GM08714 (cell line): Measurements from ENCODE around the gene PDCD5.

Source experiments
- H3K4me3 ChIP-seq: fragments of 200-500 bp; sonication (Bioruptor generic); 2 replicates; pipeline ENCODE4 v1.5.1; 2014; ENCODE audit warnings: mild to moderate bottlenecking, low read length, inconsistent platforms
- ZNF274 ChIP-seq: IDR thresholded peaks from 2 replicates; pipeline ENCODE4 v1.6.1; 2012; ENCODE audit warnings: mild to moderate bottlenecking, low read depth, low read length

The PDCD5 gene

GRCh38 chr19:32599736-32600157 is 18.8 kb downstream of the PDCD5 start:
- no peak for TF ChIP-seq ZNF274
- H3K4me3 ChIP-seq, result no peak overlapping the region

- TF ChIP-seq ZNF274, result no peak
- no peak overlapping the region for H3K4me3 ChIP-seq
Observed at GRCh38 chr19:32603961-32604360, 23.0 kb downstream of the PDCD5 start.

- no peak overlapping the region for H3K4me3 ChIP-seq
- no peak for TF ChIP-seq ZNF274
Observed at GRCh38 chr19:32605544-32605943, 24.6 kb downstream of the PDCD5 start.

- no peak for TF ChIP-seq ZNF274
- H3K4me3 ChIP-seq, result no peak overlapping the region
Observed at GRCh38 chr19:32606289-32606688, 25.3 kb downstream of the PDCD5 start.

GRCh38 chr19:32607479-32607878 is 26.5 kb downstream of the PDCD5 start:
- H3K4me3 ChIP-seq, result no peak overlapping the region
- no peak for TF ChIP-seq ZNF274

- H3K4me3 ChIP-seq, result no peak overlapping the region
- TF ChIP-seq ZNF274, result no peak
Observed at GRCh38 chr19:32611161-32611560, 30.2 kb downstream of the PDCD5 start.

- no peak overlapping the region for H3K4me3 ChIP-seq
- TF ChIP-seq ZNF274, result no peak
Observed at GRCh38 chr19:32613008-32613407, 32.0 kb downstream of the PDCD5 start.

- H3K4me3 ChIP-seq, result no peak overlapping the region
- no peak for TF ChIP-seq ZNF274
Observed at GRCh38 chr19:32614916-32615315, 33.9 kb downstream of the PDCD5 start.

- no peak for TF ChIP-seq ZNF274
- no peak overlapping the region for H3K4me3 ChIP-seq
Observed at GRCh38 chr19:32615569-32615968, 34.6 kb downstream of the PDCD5 start.

GRCh38 chr19:32619051-32619685 is 38.2 kb downstream of the PDCD5 start:
- H3K4me3 ChIP-seq, result no peak overlapping the region
- no peak for TF ChIP-seq ZNF274

GRCh38 chr19:32622002-32622401 is 41.0 kb downstream of the PDCD5 start:
- no peak for TF ChIP-seq ZNF274
- no peak overlapping the region for H3K4me3 ChIP-seq

- H3K4me3 ChIP-seq, result no peak overlapping the region
- no peak for TF ChIP-seq ZNF274
Observed at GRCh38 chr19:32624410-32624809, 43.4 kb downstream of the PDCD5 start.

GRCh38 chr19:32626969-32627368 is 46.0 kb downstream of the PDCD5 start:
- H3K4me3 ChIP-seq, result no peak overlapping the region
- TF ChIP-seq ZNF274, result no peak

GRCh38 chr19:32627714-32628270 is 46.8 kb downstream of the PDCD5 start:
- no peak for TF ChIP-seq ZNF274
- H3K4me3 ChIP-seq, result no peak overlapping the region

- TF ChIP-seq ZNF274, result no peak
- no peak overlapping the region for H3K4me3 ChIP-seq
Observed at GRCh38 chr19:32630338-32630737, 49.3 kb downstream of the PDCD5 start.

- TF ChIP-seq ZNF274, result no peak
- no peak overlapping the region for H3K4me3 ChIP-seq
Observed at GRCh38 chr19:32631381-32631780, 50.4 kb downstream of the PDCD5 start.
